ENCODE results near the gene TFB1M. TPM values are rescaled to one million over a fixed set of nuclear protein-coding genes. Genes with fewer than 3 reads are reported as not detected.
A peak's percentile ranks its signal among the peaks of the same experiment; 100 is the strongest.

TFB1M gene
- total and polyA plus RNA-seq, 4 experiments from 2014 or later, result 12.6 to 45.7 (median 29.1) TPM

DNA sequence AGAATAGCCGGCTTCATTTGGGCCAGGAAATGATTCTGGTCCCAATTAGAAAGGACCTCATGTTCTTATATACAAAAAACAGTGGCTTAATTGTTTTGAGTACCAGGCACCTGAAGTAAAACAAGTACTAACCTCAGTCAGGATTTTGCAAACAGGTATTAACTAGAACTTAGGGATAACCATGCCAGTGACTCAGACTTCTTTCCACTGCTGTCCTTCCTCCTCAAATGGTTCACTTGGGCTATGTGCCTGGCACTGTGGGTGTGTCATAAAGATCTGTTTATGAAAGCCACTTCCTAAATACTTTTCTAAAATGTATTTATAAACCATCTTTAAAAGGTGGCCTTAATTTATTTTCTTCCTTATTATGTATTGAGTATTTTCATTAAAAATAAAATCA is 39.8 kb downstream of the TFB1M start:
- Mint-ChIP-seq H3K9me3 (no peaks in the 10 kb centered on the region), H3K27ac (no peak overlapping the region), H3K4me1 (peaks cover 8 to 20% (median 13%) of the 10 kb centered on the region in 4 donors), H3K27me3 (no peaks in the 10 kb centered on the region), H3K4me3 (no peak overlapping the region), H3K36me3 (peaks cover 31 to 53% of the 10 kb centered on the region in 2 donors)
- H3K27me3 ChIP-seq (ENCODE audit: insufficient read depth, low read length), result no peaks in the 10 kb centered on the region
- no peaks in the 10 kb centered on the region for H3K9me3 ChIP-seq (ENCODE audit: control insufficient read depth in 1 of 2, low read length in 2 of 2)
- H3K4me3 ChIP-seq (ENCODE audit: low read length in 2 of 2), result no peak overlapping the region
- no peaks in the 10 kb centered on the region for H3K4me1 ChIP-seq (ENCODE audit: insufficient read depth, low read length)
- H3K36me3 ChIP-seq (ENCODE audit: insufficient read depth, low read length), result peaks cover 7% of the 10 kb centered on the region
- H3K27ac ChIP-seq (ENCODE audit: low read depth, low read length), result no peak overlapping the region
- intact Hi-C loops (cut with micrococcal nuclease), result no loop called here
- ChIA-PET CTCF (ENCODE audit: partially characterized antibody) (no interaction called here), POLR2A (ENCODE audit: partially characterized antibody) (no interaction called here)
- no peak for DNase-seq

DNA sequence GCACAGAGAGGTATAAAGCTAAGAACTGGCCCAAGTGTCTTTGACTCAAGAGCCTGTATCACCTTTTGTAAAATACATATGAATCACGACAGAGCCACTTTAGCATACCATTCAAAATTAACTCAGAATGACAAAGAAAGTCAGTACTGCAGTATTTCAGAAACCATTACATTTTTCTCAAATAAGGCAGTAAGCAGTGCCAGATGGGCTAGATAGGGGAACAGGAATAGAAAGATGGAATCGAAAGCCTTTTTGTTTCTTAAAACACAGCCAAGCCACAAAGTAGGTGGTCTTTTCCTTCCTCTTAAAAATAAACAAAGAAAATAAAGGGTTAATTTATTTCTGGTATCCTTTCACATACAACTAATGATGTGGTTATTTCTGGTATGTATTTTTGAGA is 40.2 kb downstream of the TFB1M start:
- Mint-ChIP-seq H3K4me3 (no peak overlapping the region), H3K27ac (no peak overlapping the region), H3K36me3 (peaks cover 27 to 50% of the 10 kb centered on the region in 2 donors), H3K27me3 (no peaks in the 10 kb centered on the region), H3K9me3 (no peaks in the 10 kb centered on the region), H3K4me1 (peaks cover 8 to 20% (median 12%) of the 10 kb centered on the region in 4 donors)
- Histone ChIP-seq H3K9me3 (ENCODE audit: control insufficient read depth in 1 of 2, low read length in 2 of 2) (no peaks in the 10 kb centered on the region), H3K36me3 (ENCODE audit: insufficient read depth, low read length) (peaks cover 7% of the 10 kb centered on the region), H3K27ac (ENCODE audit: low read depth, low read length) (no peak overlapping the region), H3K4me1 (ENCODE audit: insufficient read depth, low read length) (no peaks in the 10 kb centered on the region), H3K4me3 (ENCODE audit: low read length in 2 of 2) (no peak overlapping the region), H3K27me3 (ENCODE audit: insufficient read depth, low read length) (no peaks in the 10 kb centered on the region)
- no peak for DNase-seq
- POLR2A ChIA-PET (ENCODE audit: partially characterized antibody), result interaction anchor here (0.6 kb wide), 1 partner anchor 443 kb away, joined by 3 read pairs; no protein-coding TSS in a partner anchor
- CTCF ChIA-PET (ENCODE audit: partially characterized antibody), result interaction anchor here (1.4 kb wide), 1 partner anchor 96 kb away, joined by 4 read pairs; no protein-coding TSS in a partner anchor
- intact Hi-C loops (cut with micrococcal nuclease), result no loop called here

DNA sequence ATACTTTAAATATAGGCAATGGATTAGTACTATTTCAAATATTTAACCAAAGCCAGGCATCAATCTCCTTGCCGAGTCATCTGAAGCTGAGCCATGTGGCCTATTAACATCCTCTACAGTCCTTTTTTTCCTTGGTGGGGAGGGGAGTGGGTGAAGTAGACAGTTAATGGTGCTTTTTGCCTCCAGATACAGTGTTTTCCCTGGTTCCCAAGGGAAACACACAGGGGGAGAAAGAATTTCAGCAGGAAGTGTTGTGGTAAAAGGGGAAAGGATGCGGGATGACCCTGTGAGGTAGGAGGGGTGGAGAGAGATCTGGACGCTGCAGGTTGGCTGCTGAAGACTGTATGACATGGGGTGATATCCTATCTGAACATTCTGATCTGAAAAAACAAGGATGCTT is 40.9 kb downstream of the TFB1M start:
- Histone ChIP-seq H3K36me3 (ENCODE audit: insufficient read depth, low read length) (peaks cover 7% of the 10 kb centered on the region), H3K9me3 (ENCODE audit: control insufficient read depth in 1 of 2, low read length in 2 of 2) (no peaks in the 10 kb centered on the region), H3K4me3 (ENCODE audit: low read length in 2 of 2) (no peak overlapping the region), H3K27ac (ENCODE audit: low read depth, low read length) (no peak overlapping the region), H3K4me1 (ENCODE audit: insufficient read depth, low read length) (peaks cover under 1% of the 10 kb centered on the region), H3K27me3 (ENCODE audit: insufficient read depth, low read length) (no peaks in the 10 kb centered on the region)
- DNase-seq, result no peak
- Mint-ChIP-seq H3K9me3 (no peaks in the 10 kb centered on the region), H3K4me3 (no peak overlapping the region), H3K4me1 (peaks cover 8 to 20% (median 12%) of the 10 kb centered on the region in 4 donors), H3K27me3 (no peaks in the 10 kb centered on the region), H3K27ac (peak overlapping the region in 2 of 7 donors; percentile 2 to 20), H3K36me3 (peaks cover 20 to 43% of the 10 kb centered on the region in 2 donors)
- intact Hi-C loops (cut with micrococcal nuclease), result no loop called here
- ChIA-PET CTCF (ENCODE audit: partially characterized antibody) (interaction anchor here (1.4 kb wide), 1 partner anchor 95 kb away, joined by 4 read pairs; no protein-coding TSS in a partner anchor), POLR2A (ENCODE audit: partially characterized antibody) (interaction anchor here (0.6 kb wide), 1 partner anchor 442 kb away, joined by 3 read pairs; no protein-coding TSS in a partner anchor)

DNA sequence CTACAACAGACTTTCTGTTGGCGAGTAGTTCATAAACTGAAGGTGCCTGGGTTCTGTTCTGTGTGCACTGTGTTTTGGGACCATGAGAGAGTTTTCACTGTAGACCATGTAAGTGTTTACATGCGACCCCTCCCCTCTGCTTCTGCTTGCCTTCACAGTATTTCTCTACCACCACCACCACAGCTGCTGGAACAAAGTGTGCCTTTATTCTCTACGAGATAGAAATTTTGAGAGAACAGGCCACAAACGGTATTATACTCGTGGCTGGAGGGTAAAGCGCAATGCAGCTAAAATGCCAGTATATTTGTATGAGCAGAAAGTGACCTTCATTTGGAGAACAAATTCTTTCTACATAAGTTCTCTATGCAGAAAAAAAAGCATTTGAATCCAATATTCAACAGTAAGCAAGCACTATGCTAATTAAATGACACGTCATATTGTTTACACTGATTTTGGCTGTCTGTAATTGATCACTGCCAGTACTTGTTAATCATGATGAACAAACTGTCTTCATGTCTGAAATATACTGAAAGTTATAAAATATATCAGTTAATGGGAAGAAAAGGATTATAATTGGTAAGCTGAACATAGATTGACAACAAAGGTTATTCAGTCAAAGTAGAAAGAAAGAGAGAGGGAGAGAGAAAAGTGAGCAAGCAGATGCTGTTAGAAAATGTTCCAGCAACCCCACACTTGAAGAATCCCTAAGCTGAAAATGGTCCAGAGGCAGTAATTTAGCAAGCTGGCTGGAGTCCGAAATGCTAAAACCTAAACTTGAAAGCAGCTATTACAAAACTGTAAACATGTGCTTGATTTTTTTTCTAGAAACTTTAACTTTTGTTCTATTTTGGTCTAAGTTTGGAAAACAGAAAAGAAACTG is 41.7 kb downstream of the TFB1M start:
- Histone ChIP-seq H3K27me3 (ENCODE audit: insufficient read depth, low read length) (no peaks in the 10 kb centered on the region), H3K4me1 (ENCODE audit: insufficient read depth, low read length) (peaks cover 4% of the 10 kb centered on the region), H3K4me3 (ENCODE audit: low read length in 2 of 2) (no peak overlapping the region), H3K9me3 (ENCODE audit: control insufficient read depth in 1 of 2, low read length in 2 of 2) (no peaks in the 10 kb centered on the region), H3K27ac (ENCODE audit: low read depth, low read length) (no peak overlapping the region), H3K36me3 (ENCODE audit: insufficient read depth, low read length) (peaks cover 7% of the 10 kb centered on the region)
- H3K36me3 Mint-ChIP-seq, result peaks cover 24 to 40% of the 10 kb centered on the region in 2 donors
- no peak for DNase-seq
- peaks cover 10 to 26% (median 13%) of the 10 kb centered on the region in 4 donors for H3K4me1 Mint-ChIP-seq
- H3K4me3 Mint-ChIP-seq, result no peak overlapping the region
- intact Hi-C loops (cut with micrococcal nuclease), result no loop called here
- H3K27ac Mint-ChIP-seq, result peak overlapping the region in 2 of 7 donors; percentile 1 to 46
- POLR2A ChIA-PET (ENCODE audit: partially characterized antibody), result no interaction called here
- CTCF ChIA-PET (ENCODE audit: partially characterized antibody), result interaction anchor here (1.3 to 1.4 kb wide), 2 partner anchors 15 to 94 kb away, joined by 4 read pairs; no protein-coding TSS in a partner anchor
- H3K27me3 Mint-ChIP-seq, result no peaks in the 10 kb centered on the region
- no peaks in the 10 kb centered on the region for H3K9me3 Mint-ChIP-seq

DNA sequence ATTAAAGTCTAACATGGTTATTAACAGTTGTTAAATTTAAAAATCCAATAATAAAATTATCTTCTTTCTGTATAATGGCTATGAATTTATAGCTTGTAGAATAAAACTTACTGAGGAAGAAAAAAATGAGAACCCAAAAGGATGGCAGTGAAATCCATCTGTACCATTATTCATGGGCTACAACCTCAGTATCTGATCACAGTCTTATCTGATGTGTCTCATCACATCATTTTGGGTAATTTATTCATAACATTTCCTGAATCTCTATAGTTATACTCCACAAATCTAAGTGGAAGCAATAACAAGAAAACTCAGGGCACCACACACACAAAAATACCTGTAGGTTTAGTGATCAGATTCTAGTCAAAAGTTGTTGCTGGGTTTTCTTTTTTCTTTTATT is 43.1 kb downstream of the TFB1M start:
- H3K27me3 Mint-ChIP-seq, result no peaks in the 10 kb centered on the region
- no peak overlapping the region for H3K4me3 Mint-ChIP-seq
- Histone ChIP-seq H3K36me3 (ENCODE audit: insufficient read depth, low read length) (peaks cover 7% of the 10 kb centered on the region), H3K4me3 (ENCODE audit: low read length in 2 of 2) (no peak overlapping the region), H3K27me3 (ENCODE audit: insufficient read depth, low read length) (no peaks in the 10 kb centered on the region), H3K27ac (ENCODE audit: low read depth, low read length) (no peak overlapping the region), H3K9me3 (ENCODE audit: control insufficient read depth in 1 of 2, low read length in 2 of 2) (no peaks in the 10 kb centered on the region), H3K4me1 (ENCODE audit: insufficient read depth, low read length) (peaks cover 4% of the 10 kb centered on the region)
- intact Hi-C loops (cut with micrococcal nuclease), result no loop called here
- no peak for DNase-seq
- no peak overlapping the region for H3K27ac Mint-ChIP-seq
- peaks cover 25 to 36% of the 10 kb centered on the region in 2 donors for H3K36me3 Mint-ChIP-seq
- H3K9me3 Mint-ChIP-seq, result no peaks in the 10 kb centered on the region
- ChIA-PET CTCF (ENCODE audit: partially characterized antibody) (interaction anchor here (1.3 to 4.4 kb wide), 3 partner anchors 10 to 93 kb away, joined by 4 to 21 read pairs (median 8); no protein-coding TSS in a partner anchor), POLR2A (ENCODE audit: partially characterized antibody) (no interaction called here)
- H3K4me1 Mint-ChIP-seq, result peaks cover 6 to 26% (median 12%) of the 10 kb centered on the region in 4 donors

DNA sequence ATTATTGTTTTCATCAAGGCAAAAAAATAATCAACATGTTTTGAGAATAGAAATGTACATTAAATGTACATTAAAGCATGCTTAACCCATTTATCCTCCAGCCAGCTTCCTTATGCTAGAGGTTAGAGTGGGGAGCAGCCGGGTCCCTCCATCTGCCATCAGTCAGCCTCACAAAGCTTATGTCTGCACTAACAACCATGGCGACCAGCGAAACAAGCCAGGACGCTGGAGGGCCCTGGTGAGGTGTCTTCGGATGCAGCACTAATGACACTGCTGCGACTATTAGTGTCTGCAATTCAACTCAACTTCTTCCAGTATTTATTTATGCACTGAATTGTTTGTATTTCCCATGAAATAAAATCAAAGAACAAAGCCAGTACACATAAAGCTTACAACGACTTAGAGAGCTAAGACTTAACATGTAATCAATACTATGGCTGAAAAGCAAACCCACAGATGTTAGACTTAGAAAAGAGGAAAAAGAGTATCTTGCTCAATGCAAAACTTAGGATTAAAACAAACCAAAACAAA is 43.7 kb downstream of the TFB1M start:
- Mint-ChIP-seq H3K27me3 (no peaks in the 10 kb centered on the region), H3K36me3 (peaks cover 28 to 35% of the 10 kb centered on the region in 2 donors), H3K4me3 (no peak overlapping the region), H3K9me3 (no peaks in the 10 kb centered on the region), H3K4me1 (peaks cover 6 to 21% (median 12%) of the 10 kb centered on the region in 4 donors), H3K27ac (no peak overlapping the region)
- ChIA-PET POLR2A (ENCODE audit: partially characterized antibody) (no interaction called here), CTCF (ENCODE audit: partially characterized antibody) (interaction anchor here (1.1 to 4.4 kb wide), 4 partner anchors 9 to 92 kb away, joined by 3 to 21 read pairs (median 6); no protein-coding TSS in a partner anchor)
- no peak overlapping the region for H3K4me3 ChIP-seq (ENCODE audit: low read length in 2 of 2)
- peaks cover 7% of the 10 kb centered on the region for H3K36me3 ChIP-seq (ENCODE audit: insufficient read depth, low read length)
- DNase-seq, result no peak
- H3K4me1 ChIP-seq (ENCODE audit: insufficient read depth, low read length), result peaks cover 4% of the 10 kb centered on the region
- intact Hi-C loops (cut with micrococcal nuclease), result no loop called here
- no peak overlapping the region for H3K27ac ChIP-seq (ENCODE audit: low read depth, low read length)
- H3K27me3 ChIP-seq (ENCODE audit: insufficient read depth, low read length), result no peaks in the 10 kb centered on the region
- no peaks in the 10 kb centered on the region for H3K9me3 ChIP-seq (ENCODE audit: control insufficient read depth in 1 of 2, low read length in 2 of 2)

DNA sequence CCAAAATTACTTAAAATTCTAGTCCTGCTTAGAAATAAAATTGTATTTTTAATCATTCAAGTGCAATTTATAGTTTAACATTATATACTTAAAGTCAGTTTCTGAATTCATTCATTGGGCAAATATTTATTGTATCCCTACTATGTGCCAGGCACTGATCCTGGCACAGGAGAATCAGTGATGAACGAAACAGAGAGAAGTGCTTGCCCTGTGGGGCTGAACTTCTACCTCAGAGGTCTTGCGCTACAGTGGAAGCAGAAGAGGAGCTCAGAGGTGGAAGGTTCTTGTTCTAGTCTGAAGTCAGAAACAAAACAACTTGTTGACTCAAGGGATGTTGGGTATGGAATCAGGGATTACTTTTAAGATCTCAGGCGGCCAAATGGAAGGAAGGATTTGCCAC is 44.5 kb downstream of the TFB1M start:
- Histone ChIP-seq H3K36me3 (ENCODE audit: insufficient read depth, low read length) (peaks cover 9% of the 10 kb centered on the region), H3K4me3 (ENCODE audit: low read length in 2 of 2) (no peak overlapping the region), H3K27ac (ENCODE audit: low read depth, low read length) (no peak overlapping the region), H3K9me3 (ENCODE audit: control insufficient read depth in 1 of 2, low read length in 2 of 2) (no peaks in the 10 kb centered on the region), H3K27me3 (ENCODE audit: insufficient read depth, low read length) (no peaks in the 10 kb centered on the region), H3K4me1 (ENCODE audit: insufficient read depth, low read length) (peaks cover 4% of the 10 kb centered on the region)
- intact Hi-C loops (cut with micrococcal nuclease), result no loop called here
- peaks cover 28 to 37% of the 10 kb centered on the region in 2 donors for H3K36me3 Mint-ChIP-seq
- ChIA-PET POLR2A (ENCODE audit: partially characterized antibody) (no interaction called here), CTCF (ENCODE audit: partially characterized antibody) (interaction anchor here (1.1 to 4.4 kb wide), 4 partner anchors 11 to 91 kb away, joined by 3 to 21 read pairs (median 6); no protein-coding TSS in a partner anchor)
- H3K27ac Mint-ChIP-seq, result no peak overlapping the region
- no peaks in the 10 kb centered on the region for H3K27me3 Mint-ChIP-seq
- H3K4me3 Mint-ChIP-seq, result no peak overlapping the region
- peaks cover 6 to 21% (median 11%) of the 10 kb centered on the region in 4 donors for H3K4me1 Mint-ChIP-seq
- no peak for DNase-seq
- H3K9me3 Mint-ChIP-seq, result no peaks in the 10 kb centered on the region
